G401.6 (cell line): ENCODE data around the gene CDC42BPB.
"Not testable (repeated sequence)": the region's sequence is repeated elsewhere in the genome, so short reads cannot be mapped to it uniquely, and the experiment has no call there.

ENCODE experiments used
- FAIRE-seq: peaks from 2 replicates; lab custom pipeline; 2012; peaks lifted over from hg19 to GRCh38; lab: Jason Lieb, UNC

Gene CDC42BPB

GRCh38 chr14:102898776-102899515 lies 158.4 kb downstream of the CDC42BPB start:
- FAIRE-seq = no peak

DNA sequence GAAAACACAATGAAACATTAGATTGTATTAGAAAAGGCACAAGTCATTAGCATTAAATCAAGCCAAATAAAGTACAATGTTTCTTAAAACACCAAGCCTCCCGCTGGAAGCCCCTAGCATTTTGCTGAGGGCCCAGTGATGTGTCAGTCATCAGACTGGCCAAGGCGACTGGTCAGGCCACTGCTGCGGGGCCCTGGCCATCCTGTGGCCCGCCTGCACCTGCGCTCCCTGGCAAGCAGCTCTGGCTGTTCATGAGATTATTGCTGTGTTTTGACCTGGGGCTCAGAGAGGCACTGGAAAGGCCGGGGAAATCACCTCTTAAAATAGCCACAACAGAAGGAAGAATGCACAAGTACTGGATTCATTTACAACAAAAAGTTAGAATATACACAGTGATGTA lies 159.1 kb downstream of the CDC42BPB start:
- no peak for FAIRE-seq

GRCh38 chr14:102897299-102898027 lies 159.9 kb downstream of the CDC42BPB start:
- FAIRE-seq = no peak

DNA sequence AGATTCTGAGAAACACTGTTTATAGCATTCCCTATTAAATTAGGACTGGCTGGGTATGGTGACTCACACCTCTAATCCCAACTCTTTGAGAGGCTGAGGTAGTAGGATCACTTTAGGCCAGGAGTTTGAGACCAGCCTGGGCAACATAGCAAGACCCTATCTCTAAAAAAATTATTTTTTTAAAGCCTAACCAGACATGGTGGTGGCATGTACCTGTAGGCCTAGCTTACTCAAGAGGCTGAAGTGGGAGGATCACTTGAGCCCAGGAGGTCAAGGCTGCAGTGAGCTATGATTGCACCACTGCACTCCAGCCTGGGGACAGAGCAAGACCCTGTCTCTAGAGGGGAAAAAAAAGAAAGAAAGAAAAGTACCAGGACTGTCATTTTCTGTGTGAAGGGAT lies 160.6 kb downstream of the CDC42BPB start:
- not testable (repeated sequence) for FAIRE-seq

DNA sequence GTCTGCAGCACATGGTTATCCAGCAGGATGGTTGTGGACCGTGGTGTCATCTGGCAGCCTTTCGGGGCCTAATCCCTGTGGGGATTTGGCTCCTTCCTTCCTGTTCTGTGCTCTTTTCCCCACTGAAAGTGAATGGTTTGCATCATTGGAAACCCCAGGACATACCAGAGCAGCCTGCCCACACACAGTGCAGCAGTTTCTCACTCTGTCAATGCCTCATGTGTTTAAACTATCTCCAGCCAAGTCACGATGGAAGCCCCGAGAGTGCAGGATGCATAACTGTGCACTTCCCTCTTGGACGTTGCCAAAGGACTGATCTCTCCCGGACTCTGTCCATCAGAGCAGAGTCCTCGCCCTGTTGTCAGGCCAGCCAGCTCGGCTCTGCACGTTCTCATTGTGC lies 163.9 kb downstream of the CDC42BPB start:
- FAIRE-seq = no peak

DNA sequence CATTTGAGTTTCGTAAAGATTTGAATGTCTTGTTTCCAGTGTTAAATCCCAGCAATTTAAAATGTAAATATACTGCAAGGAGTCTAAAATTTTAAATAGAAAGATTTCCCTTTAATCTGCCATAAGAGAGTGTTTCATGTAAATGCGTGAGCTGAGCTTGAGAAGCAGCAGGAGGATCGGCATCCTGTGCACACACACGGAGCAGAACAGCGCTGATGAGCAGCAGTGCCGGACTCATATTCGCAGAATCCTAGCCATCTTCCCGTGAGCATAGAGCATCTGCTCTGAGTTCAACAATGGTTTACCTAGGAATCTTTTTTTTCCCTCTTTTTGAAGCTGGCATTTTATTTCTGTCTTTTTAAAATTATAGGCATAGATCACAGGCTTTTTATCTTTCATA lies 164.7 kb downstream of the CDC42BPB start:
- FAIRE-seq = no peak

DNA sequence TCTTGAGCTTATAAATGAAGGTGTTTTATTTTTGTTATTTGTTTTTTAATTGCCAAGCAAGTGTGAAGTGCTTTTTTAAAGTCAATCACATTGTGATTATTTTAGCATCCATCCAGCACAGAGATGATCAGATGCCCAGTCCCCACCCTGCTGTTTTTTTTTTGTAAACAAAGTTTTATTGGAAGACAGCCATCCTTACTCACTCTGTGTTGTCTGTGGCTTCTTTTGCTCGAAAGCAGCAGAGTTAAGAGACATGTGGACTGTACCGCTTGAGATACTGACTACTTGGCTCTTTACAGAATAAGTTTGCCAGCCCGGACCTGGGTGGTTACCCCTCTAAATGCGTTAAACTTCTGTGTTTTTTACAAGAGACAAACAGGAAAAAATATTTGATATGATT lies 165.8 kb downstream of the CDC42BPB start:
- FAIRE-seq = no peak

DNA sequence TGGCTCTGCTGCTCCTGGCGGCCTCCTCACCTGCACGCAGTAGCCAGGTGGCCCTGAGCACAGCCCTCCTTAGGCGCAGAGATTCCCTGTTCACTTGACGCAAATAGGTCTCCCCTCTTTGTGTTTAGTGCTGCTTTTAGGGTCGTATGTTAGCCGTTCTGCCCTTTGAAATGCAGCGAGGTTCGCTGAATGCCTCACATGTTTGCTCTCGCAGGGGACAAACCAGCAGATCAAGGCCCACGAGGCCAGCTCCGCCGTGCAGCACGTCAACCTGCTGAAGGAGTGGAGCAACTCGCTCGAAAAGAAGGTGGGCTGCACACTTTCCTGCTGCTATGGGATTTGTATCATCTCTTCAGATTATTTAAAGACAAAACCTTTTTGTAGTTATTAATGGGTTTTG lies 166.2 kb downstream of the CDC42BPB start:
- no peak for FAIRE-seq

GRCh38 chr14:102889615-102890014 lies 167.7 kb downstream of the CDC42BPB start:
- FAIRE-seq = no peak

- no peak for FAIRE-seq
Measured at GRCh38 chr14:102888748-102889147, 168.6 kb downstream of the CDC42BPB start.

- no peak for FAIRE-seq
Measured at GRCh38 chr14:102885737-102886447, 171.5 kb downstream of the CDC42BPB start.

DNA sequence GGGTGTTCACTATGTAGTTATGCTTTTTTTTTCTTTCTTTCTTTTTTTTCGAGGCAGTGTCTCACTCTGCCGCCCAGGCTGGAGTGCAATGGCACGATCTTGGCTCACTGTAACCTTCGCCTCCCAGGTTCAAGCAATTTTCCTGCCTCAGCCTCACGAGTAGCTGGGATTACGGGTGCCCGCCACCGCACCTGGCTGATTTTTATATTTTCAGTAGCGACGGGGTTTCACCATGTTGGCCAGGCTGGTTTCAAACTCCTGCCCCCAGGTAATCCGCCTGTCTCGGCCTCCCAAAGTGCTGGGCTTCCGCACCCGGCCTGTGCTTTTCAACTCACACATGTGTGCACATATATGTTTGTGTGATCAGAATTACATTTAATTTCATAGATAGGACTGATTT lies 173.8 kb downstream of the CDC42BPB start:
- no peak for FAIRE-seq

GRCh38 chr14:102883089-102883541 lies 174.2 kb downstream of the CDC42BPB start:
- no peak for FAIRE-seq
